Activated CD4-positive, alpha-beta memory T cell treated with anti-CD3 and anti-CD28 coated beads for 36 hours (primary cell): ENCODE data around the gene MCHR1. TPM values are rescaled to one million over a fixed set of nuclear protein-coding genes. Genes with fewer than 3 reads are reported as not detected.

ENCODE experiments used
- CTCF ChIA-PET: fragments of 350-600 bp; sonication (Branson Sonifier 250); formaldehyde crosslinking; loops from one replicate; lab custom pipeline; 2021; ENCODE audit warnings: antibody characterized with exemption, inconsistent platforms; lab: Charles Lee
- POLR2A ChIA-PET: fragments of 350-600 bp; sonication (Branson Sonifier 250); formaldehyde crosslinking; loops from one replicate; lab custom pipeline; 2021; ENCODE audit warnings: antibody characterized with exemption; lab: Charles Lee
- DNase-seq: peaks from one replicate; pipeline ENCODE4 v3.0.0-alpha.2; 2020
- H3K27ac Mint-ChIP-seq: one replicate; pipeline ENCODE4 v1.8.0; 2021; ENCODE audit warnings: mixed read lengths
- H3K27me3 Mint-ChIP-seq: one replicate; pipeline ENCODE4 v1.8.0; 2021; ENCODE audit warnings: mixed read lengths
- H3K36me3 Mint-ChIP-seq: one replicate; pipeline ENCODE4 v1.8.0; 2021; ENCODE audit warnings: mixed read lengths
- H3K4me1 Mint-ChIP-seq: one replicate; pipeline ENCODE4 v1.8.0; 2021; ENCODE audit warnings: low read depth, mixed read lengths
- H3K4me3 Mint-ChIP-seq: one replicate; pipeline ENCODE4 v1.8.0; 2021; ENCODE audit warnings: mild to moderate bottlenecking, mixed read lengths
- H3K9me3 Mint-ChIP-seq: one replicate; pipeline ENCODE4 v1.8.0; 2021; ENCODE audit warnings: mixed read lengths
- intact Hi-C: fragments of 100-400 bp; cut with micrococcal nuclease; formaldehyde crosslinking; loops from one replicate; pipeline ENCODE4 v1.15.1; 2023
- total RNA-seq, 2 experiments: library from RNA; stranded (reverse); gene quantifications; one replicate each; pipeline ENCODE4 v1.2.3, GENCODE V29; 2021

The MCHR1 gene
- total RNA-seq, 2 experiments from 2014 or later, result not detected

- H3K9me3 Mint-ChIP-seq, result no peaks in the 10 kb centered on the region
- no peak overlapping the region for H3K4me3 Mint-ChIP-seq
- H3K4me1 Mint-ChIP-seq, result peaks cover under 1% of the 10 kb centered on the region
- H3K36me3 Mint-ChIP-seq, result no peaks in the 10 kb centered on the region
- peaks cover 17% of the 10 kb centered on the region for H3K27me3 Mint-ChIP-seq
- intact Hi-C loops, result no loop called here
- ChIA-PET POLR2A (no interaction called here), CTCF (no interaction called here)
- no peak for DNase-seq
- H3K27ac Mint-ChIP-seq, result no peak overlapping the region
These were observed 2.6 kb upstream of the MCHR1 start for GRCh38 chr22:40676644-40677043.

GRCh38 chr22:40678493-40679248, 613 bp upstream of the MCHR1 start:
- H3K9me3 Mint-ChIP-seq, result no peaks in the 10 kb centered on the region
- H3K27ac Mint-ChIP-seq, result no peak overlapping the region
- peaks cover 17% of the 10 kb centered on the region for H3K27me3 Mint-ChIP-seq
- no peak for DNase-seq
- ChIA-PET POLR2A (no interaction called here), CTCF (interaction anchor here (2.1 kb wide), 1 partner anchor 221 kb away, joined by 8 read pairs; no protein-coding TSS in a partner anchor)
- H3K4me3 Mint-ChIP-seq, result no peak overlapping the region
- no peaks in the 10 kb centered on the region for H3K36me3 Mint-ChIP-seq
- intact Hi-C loops, result no loop called here
- peaks cover 18% of the 10 kb centered on the region for H3K4me1 Mint-ChIP-seq

- Mint-ChIP-seq H3K4me1 (peaks cover 22% of the 10 kb centered on the region), H3K36me3 (no peaks in the 10 kb centered on the region), H3K27ac (no peak overlapping the region), H3K27me3 (peaks cover 17% of the 10 kb centered on the region), H3K4me3 (no peak overlapping the region), H3K9me3 (no peaks in the 10 kb centered on the region)
- intact Hi-C loops, result no loop called here
- DNase-seq, result no peak
- ChIA-PET CTCF (interaction anchor here (2.1 kb wide), 1 partner anchor 219 kb away, joined by 8 read pairs; no protein-coding TSS in a partner anchor), POLR2A (no interaction called here)
These were observed 907 bp downstream of the MCHR1 start for GRCh38 chr22:40679964-40680818.

- Mint-ChIP-seq H3K36me3 (no peaks in the 10 kb centered on the region), H3K4me3 (no peak overlapping the region), H3K27ac (no peak overlapping the region), H3K27me3 (peaks cover 17% of the 10 kb centered on the region), H3K4me1 (peaks cover 22% of the 10 kb centered on the region), H3K9me3 (no peaks in the 10 kb centered on the region)
- no peak for DNase-seq
- ChIA-PET POLR2A (no interaction called here), CTCF (interaction anchor here (2.1 kb wide), 1 partner anchor 219 kb away, joined by 8 read pairs; no protein-coding TSS in a partner anchor)
- intact Hi-C loops, result no loop called here
These were observed 1.5 kb downstream of the MCHR1 start for GRCh38 chr22:40680819-40681183.

GRCh38 chr22:40681451-40681850, 2.2 kb downstream of the MCHR1 start:
- POLR2A ChIA-PET, result no interaction called here
- peak overlapping the region; percentile 54 for H3K27ac Mint-ChIP-seq
- CTCF ChIA-PET, result interaction anchor here (1.4 kb wide), 1 partner anchor 194 kb away, joined by 6 read pairs; no protein-coding TSS in a partner anchor
- peaks cover 22% of the 10 kb centered on the region for H3K4me1 Mint-ChIP-seq
- peaks cover 17% of the 10 kb centered on the region for H3K27me3 Mint-ChIP-seq
- no peaks in the 10 kb centered on the region for H3K9me3 Mint-ChIP-seq
- DNase-seq, result no peak
- intact Hi-C loops, result no loop called here
- H3K4me3 Mint-ChIP-seq, result no peak overlapping the region
- no peaks in the 10 kb centered on the region for H3K36me3 Mint-ChIP-seq

GRCh38 chr22:40684728-40685127, 5.4 kb downstream of the MCHR1 start:
- Mint-ChIP-seq H3K4me1 (peaks cover 22% of the 10 kb centered on the region), H3K4me3 (peak overlapping the region; percentile 47), H3K27ac (peak overlapping the region; percentile 62), H3K36me3 (no peaks in the 10 kb centered on the region), H3K9me3 (no peaks in the 10 kb centered on the region), H3K27me3 (peaks cover 12% of the 10 kb centered on the region)
- CTCF ChIA-PET, result interaction anchor here (0.7 to 4.3 kb wide), 3 partner anchors 39 to 177 kb away, joined by 3 to 92 read pairs (median 6); no protein-coding TSS in a partner anchor
- no peak for DNase-seq
- intact Hi-C loops, result no loop called here
- POLR2A ChIA-PET, result no interaction called here

- POLR2A ChIA-PET, result no interaction called here
- intact Hi-C loops, result no loop called here
- Mint-ChIP-seq H3K4me1 (peaks cover 22% of the 10 kb centered on the region), H3K4me3 (peak overlapping the region; percentile 47), H3K9me3 (no peaks in the 10 kb centered on the region), H3K27me3 (peaks cover 5% of the 10 kb centered on the region), H3K36me3 (no peaks in the 10 kb centered on the region), H3K27ac (peak overlapping the region; percentile 8)
- CTCF ChIA-PET, result interaction anchor here (0.7 to 4.3 kb wide), 4 partner anchors 40 to 214 kb away, joined by 3 to 92 read pairs (median 4); no protein-coding TSS in a partner anchor
- DNase-seq, result no peak
These were observed 6.1 kb downstream of the MCHR1 start for GRCh38 chr22:40685406-40685805.

- intact Hi-C loops, result no loop called here
- H3K36me3 Mint-ChIP-seq, result no peaks in the 10 kb centered on the region
- H3K4me3 Mint-ChIP-seq, result no peak overlapping the region
- H3K9me3 Mint-ChIP-seq, result no peaks in the 10 kb centered on the region
- peaks cover 12% of the 10 kb centered on the region for H3K4me1 Mint-ChIP-seq
- POLR2A ChIA-PET, result no interaction called here
- H3K27ac Mint-ChIP-seq, result no peak overlapping the region
- DNase-seq, result no peak
- CTCF ChIA-PET, result interaction anchor here (0.9 to 1.8 kb wide), 2 partner anchors 211 to 549 kb away, joined by 3 to 5 read pairs; no protein-coding TSS in a partner anchor
- H3K27me3 Mint-ChIP-seq, result no peaks in the 10 kb centered on the region
These were observed 8.4 kb downstream of the MCHR1 start for GRCh38 chr22:40687706-40688105.

- intact Hi-C loops, result no loop called here
- no peak overlapping the region for H3K4me3 Mint-ChIP-seq
- H3K9me3 Mint-ChIP-seq, result no peaks in the 10 kb centered on the region
- no peaks in the 10 kb centered on the region for H3K4me1 Mint-ChIP-seq
- no peaks in the 10 kb centered on the region for H3K27me3 Mint-ChIP-seq
- no peaks in the 10 kb centered on the region for H3K36me3 Mint-ChIP-seq
- no peak overlapping the region for H3K27ac Mint-ChIP-seq
- no peak for DNase-seq
- CTCF ChIA-PET, result no interaction called here
- POLR2A ChIA-PET, result no interaction called here
These were observed 11.1 kb downstream of the MCHR1 start for GRCh38 chr22:40690370-40690769.

- Mint-ChIP-seq H3K27ac (no peak overlapping the region), H3K36me3 (no peaks in the 10 kb centered on the region), H3K9me3 (no peaks in the 10 kb centered on the region), H3K4me1 (no peaks in the 10 kb centered on the region), H3K4me3 (no peak overlapping the region), H3K27me3 (no peaks in the 10 kb centered on the region)
- no peak for DNase-seq
- CTCF ChIA-PET, result interaction anchor here (1.6 kb wide), 1 partner anchor 9 kb away, joined by 19 read pairs; no protein-coding TSS in a partner anchor
- POLR2A ChIA-PET, result no interaction called here
- intact Hi-C loops, result no loop called here
These were observed 12.2 kb downstream of the MCHR1 start for GRCh38 chr22:40691532-40691931.

- DNase-seq, result no peak
- POLR2A ChIA-PET, result no interaction called here
These were observed 15.1 kb downstream of the MCHR1 start for GRCh38 chr22:40694411-40694810.

GRCh38 chr22:40701274-40701673, 22.0 kb downstream of the MCHR1 start:
- CTCF ChIA-PET, result interaction anchor here (0.6 kb wide), 1 partner anchor 59 kb away, joined by 3 read pairs; no protein-coding TSS in a partner anchor
- Mint-ChIP-seq H3K36me3 (no peaks in the 10 kb centered on the region), H3K9me3 (no peaks in the 10 kb centered on the region), H3K27me3 (no peaks in the 10 kb centered on the region), H3K27ac (no peak overlapping the region), H3K4me1 (peaks cover 5% of the 10 kb centered on the region), H3K4me3 (no peak overlapping the region)
- DNase-seq, result no peak
- intact Hi-C loops, result no loop called here
- POLR2A ChIA-PET, result interaction anchor here (0.6 kb wide), 1 partner anchor 11 kb away, joined by 4 read pairs; no protein-coding TSS in a partner anchor

More at GRCh38 chr22:40694411-40694810, 15.1 kb downstream of the MCHR1 start:
- H3K4me1 Mint-ChIP-seq, result no peaks in the 10 kb centered on the region
- CTCF ChIA-PET, result interaction anchor here (1.0 to 1.9 kb wide), 2 partner anchors 11 to 205 kb away, joined by 3 to 6 read pairs; no protein-coding TSS in a partner anchor
- H3K27ac Mint-ChIP-seq, result no peak overlapping the region
- no peaks in the 10 kb centered on the region for H3K9me3 Mint-ChIP-seq
- no peak overlapping the region for H3K4me3 Mint-ChIP-seq
- no peaks in the 10 kb centered on the region for H3K36me3 Mint-ChIP-seq
- no peaks in the 10 kb centered on the region for H3K27me3 Mint-ChIP-seq
- intact Hi-C loops, result no loop called here
